ENCODE results near the gene KRT34. TPM values are rescaled to one million over a fixed set of nuclear protein-coding genes. Genes with fewer than 3 reads are reported as not detected.
A peak's percentile ranks its signal among the peaks of the same experiment; 100 is the strongest.
"Not testable (repeated sequence)": the region's sequence is repeated elsewhere in the genome, so short reads cannot be mapped to it uniquely, and the experiment has no call there.

Gene KRT34
- total RNA-seq (2014; rRNA removed; shearing (Covaris generic)) = 6.7 and 7.6 TPM in 2 replicates

DNA sequence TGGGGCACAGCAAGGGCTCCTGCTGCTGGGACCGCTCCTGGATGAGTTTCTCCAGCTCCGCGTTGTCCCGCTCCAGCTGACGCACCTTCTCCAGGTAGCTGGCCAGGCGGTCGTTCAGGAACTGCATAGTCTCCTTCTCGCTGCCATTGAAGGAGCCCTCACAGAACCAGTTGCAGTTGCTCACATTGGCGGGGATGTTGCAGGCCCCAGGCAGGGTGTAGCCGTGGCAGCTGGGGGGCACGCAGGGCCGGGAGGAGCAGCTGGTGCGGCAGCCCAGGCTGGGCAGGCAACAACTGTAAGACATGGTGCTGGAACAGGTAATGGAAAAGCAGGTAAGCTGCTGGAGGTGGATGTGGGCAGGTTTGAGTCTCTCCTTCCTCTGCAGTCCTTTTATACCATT, at the start of gene KRT34:
Gene KRT34 (minus strand): TSS at position 364 of the 400 bp plus-strand sequence. CDS start 60 bp downstream, at position 304.
- not testable (repeated sequence) for DNase-seq (ENCODE audit: low read depth)

DNA sequence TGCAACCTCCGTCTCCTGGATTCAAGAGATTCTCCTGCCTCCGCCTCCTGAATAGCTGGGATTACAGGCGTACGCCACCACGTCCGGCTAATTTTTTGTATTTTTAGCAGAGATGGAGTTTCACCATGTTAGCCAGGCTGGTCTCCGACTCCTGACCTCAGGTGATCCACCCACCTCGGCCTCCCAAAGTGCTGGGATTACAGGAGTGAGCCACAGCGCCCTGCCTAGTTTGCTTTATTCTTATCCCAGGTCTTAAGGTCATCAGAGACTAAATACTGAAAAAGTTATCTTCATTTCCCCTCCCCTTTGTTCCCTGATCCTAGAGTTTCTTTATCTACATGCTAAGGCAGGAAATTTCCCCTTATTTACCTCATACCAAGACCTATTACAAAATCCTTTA, 48.3 kb upstream of the KRT34 start:
- not testable (repeated sequence) for DNase-seq (ENCODE audit: low read depth)

DNA sequence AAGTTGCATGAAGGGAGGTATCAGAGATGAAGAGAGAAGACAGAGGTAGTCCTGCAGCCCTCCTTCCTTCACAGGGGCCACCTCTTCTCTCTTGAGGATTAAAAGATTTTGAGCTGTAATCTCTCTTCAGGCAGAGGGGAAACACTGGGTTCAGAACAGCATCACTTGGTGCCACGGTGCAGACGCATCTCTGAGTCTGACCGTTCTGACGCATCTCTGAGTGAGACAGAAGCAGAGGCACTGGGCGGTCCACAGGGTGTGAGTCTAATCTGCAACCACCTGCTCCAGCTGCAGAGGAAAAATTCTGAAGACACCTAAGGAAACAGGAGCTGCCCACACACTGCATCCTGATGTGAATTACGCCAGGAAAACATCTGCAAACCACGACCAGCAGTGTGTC, 47.6 kb upstream of the KRT34 start:
- DNase-seq (ENCODE audit: low read depth) = no peak

DNA sequence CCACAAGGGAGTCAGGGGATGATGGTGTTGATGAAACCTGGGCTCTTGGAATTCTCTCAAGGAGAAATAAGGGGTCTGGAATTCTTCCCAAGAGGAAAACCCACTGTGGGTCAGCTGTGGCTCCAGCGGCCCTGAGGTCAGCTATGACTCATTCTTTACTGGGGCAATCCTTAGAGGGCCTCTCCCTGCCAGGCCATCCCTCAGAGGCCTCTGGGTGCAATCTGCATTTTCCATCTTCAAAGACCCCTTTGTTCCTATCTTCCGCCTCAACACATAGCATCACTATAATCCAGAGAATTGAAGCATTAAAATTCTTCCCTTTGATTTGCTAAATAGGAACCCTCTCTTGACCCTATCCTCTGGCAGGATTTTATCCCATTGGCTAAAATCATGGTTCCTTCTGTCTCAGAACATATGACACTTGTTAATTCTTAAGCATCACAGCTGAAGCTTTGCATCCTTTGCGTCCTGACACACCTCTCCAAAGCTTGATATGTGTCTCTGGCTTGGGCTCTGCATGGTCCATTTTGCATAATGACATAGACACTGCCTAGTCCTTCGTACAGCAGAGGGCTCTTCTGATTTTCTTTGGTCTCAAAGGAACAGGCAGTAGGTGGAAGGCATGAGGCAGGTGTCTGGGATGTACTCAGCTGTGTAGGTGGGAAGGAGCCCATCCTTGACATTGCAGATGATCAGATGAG, 46.6 kb upstream of the KRT34 start:
- peak; percentile 66 for DNase-seq (ENCODE audit: low read depth)

DNA sequence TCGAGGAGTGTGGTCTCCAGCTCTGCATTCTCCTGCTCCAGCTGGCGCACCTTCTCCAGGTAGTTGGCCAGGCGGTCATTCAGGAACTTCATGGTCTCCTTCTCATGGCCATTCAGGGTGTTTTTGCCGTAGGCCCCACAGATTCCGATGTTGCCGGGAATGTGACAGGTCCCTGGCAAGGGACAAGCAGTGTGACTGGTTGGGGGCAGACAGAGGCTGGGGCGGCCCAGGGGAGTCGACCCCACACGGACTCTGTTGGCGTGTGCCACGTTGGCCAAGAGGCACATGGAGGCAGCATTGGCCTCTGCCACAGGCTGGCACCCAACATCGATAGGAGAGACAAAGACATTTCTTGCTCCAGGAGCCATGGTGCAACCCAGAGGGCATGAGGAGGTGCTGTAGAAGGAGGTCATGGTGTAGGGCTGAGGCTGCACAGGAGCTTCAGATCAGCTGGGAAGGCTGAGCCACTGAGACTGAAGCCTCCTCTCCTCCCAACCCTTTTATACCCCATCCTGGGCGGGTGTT, 42.1 kb upstream of the KRT34 start, which contains the start of gene KRT37:
Gene KRT37 (minus strand): TSS at position 475 of the 525 bp plus-strand sequence. CDS start 62 bp downstream, at position 413.
- no peak for DNase-seq (ENCODE audit: low read depth)

DNA sequence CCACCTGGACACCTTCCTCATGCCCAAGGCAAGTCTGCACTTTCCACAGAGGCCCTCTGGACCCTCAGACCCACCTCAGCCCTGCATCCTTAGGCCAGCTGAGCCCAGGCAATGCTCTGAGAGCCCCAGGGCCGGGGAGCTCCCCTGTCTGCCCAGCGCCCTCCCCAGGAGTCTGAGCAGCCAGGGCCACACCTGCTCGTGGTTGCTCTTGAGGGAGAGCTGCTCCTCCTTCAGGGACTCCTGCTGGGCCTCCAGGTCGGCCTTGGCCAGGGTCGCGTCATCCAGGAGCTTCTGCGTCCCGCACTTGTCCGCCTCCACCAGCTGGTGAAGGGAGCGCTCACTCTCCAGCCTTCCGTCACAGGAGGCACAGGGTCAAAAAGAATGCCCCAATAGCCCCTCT, 40.5 kb upstream of the KRT34 start:
- DNase-seq (ENCODE audit: low read depth) = not testable (repeated sequence)

DNA sequence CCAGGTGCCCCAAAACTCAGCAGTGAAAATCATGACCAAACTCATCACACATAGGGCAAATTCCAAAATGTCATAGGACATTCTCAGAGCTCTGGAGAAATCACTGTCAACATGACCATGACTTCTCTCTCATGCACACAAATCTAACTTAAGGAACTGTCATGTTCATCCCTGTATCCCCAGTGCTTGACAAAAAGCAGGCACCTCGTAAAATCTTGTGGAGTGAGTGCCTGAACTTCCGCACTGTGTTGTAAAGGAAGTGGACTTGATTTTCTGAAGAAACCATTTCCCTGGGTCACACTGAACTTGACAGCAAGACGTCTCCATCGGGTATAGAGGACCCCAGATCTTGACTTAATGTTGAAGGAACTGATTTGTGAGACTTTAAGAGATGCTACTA, 39.5 kb upstream of the KRT34 start:
- DNase-seq (ENCODE audit: low read depth) = no peak

DNA sequence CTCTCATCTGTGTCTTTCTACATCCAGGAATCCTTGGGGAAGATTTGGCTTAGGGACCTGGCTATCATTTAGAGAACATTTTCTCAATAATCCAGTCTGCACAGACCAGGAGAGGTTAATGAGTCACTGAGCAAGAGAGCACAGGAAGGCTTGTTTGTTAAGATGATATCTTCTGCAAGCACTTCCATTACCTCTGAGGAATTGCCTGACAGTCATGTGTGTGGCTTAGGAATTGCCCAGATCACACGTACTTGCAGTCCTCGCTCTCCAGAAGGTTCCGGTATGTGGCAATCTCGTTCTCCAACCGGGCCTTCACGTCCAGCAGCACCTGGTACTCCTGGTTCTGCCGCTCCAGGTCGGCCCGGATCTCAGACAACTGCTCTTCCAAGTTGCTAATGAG, 39.0 kb upstream of the KRT34 start:
- DNase-seq (ENCODE audit: low read depth) = peak; percentile 85

DNA sequence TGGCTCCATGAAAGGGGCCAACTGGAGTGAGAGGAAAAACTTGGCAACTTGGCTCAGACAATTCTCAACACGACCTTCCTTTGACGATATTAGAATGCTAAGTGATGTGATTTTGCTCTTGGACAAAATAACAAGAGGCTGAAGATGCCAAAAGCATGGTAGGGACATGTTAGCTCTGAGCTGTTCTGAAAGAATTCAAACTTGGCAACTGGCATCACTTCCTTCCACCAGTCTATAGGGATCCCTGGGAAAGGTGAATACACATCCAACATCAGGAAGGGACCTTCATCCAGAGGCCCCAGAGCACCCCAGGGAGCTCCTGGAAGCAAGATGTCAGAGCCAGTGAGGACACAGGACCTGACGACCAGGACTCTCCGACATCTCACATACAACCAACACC, 38.0 kb upstream of the KRT34 start:
- DNase-seq (ENCODE audit: low read depth) = peak; percentile 66

DNA sequence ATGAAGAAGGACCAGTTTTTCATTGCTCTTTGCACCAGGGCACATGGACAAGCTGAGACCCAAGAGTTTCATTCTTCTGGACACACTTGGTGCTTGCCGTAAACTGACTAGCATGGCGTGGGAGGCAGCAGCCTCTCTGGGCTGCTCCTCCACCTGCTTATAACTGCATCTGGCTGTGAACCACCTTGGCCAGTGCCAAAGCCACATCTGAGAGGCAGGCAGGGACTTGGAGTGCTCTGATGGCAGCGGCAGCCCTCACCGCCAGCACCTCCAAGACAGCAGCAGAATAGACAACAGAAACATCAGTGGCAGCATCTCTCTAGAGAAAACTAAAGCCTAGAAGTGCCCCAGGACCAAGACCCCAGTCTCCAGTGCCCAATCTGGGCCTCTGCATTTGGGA, 37.6 kb upstream of the KRT34 start:
- DNase-seq (ENCODE audit: low read depth) = no peak

DNA sequence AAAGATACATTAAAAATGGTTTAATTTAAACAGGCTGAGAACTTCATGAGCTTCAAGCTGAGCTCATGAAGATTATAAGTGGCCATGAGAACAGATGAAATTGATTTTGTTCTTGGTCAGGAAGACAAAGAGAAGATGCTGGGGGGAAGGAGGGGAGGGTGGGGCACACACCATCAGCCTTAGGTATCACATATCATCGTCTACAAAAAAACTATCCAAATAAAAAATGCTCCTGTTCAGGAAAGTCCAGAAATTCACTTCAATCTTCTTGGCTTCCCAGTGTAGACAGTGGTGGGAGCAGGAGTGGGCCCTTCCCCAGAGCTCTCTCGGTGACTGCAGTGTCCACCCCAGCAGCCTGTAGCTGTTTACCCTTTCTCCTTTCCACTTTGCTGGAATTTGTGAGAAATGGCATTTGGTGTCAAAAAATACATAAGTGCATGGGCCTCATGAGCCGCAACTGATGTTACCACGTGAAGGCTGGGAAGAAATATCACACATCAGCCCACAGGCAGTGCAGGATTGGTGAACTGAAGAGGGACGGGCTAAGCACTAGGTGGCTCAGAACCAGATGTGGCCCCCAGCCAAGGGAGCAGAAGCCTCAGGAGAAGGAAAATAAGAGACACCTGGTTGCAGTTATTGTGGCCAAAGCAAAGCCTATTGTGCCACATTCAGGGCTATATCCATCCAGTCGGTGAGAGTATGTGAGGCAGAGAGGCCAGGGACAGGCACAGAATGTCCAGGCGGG, 36.2 kb upstream of the KRT34 start:
- no peak for DNase-seq (ENCODE audit: low read depth)

DNA sequence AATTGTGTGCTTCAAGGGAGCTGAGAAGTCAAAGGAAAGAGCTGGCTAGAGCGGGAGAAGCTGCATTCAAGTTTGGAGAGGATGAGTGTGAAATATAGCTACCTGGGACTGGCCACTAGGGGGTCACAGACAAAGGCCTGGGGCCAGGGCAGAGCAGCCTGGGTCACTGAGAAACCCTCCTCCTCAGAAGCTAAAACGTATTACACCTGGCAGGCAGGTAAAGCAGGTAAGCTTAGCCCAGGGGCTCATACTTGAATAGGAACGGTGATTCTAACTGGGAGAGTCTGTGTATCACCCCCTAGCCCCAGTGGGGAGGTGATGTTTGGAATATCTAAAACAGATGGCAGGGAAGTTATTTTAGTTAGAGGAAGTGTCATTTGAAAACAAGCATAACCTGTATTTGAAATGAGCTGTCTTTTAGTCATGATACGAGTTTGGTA, 35.5 kb upstream of the KRT34 start:
- peak; percentile 22 for DNase-seq (ENCODE audit: low read depth)

DNA sequence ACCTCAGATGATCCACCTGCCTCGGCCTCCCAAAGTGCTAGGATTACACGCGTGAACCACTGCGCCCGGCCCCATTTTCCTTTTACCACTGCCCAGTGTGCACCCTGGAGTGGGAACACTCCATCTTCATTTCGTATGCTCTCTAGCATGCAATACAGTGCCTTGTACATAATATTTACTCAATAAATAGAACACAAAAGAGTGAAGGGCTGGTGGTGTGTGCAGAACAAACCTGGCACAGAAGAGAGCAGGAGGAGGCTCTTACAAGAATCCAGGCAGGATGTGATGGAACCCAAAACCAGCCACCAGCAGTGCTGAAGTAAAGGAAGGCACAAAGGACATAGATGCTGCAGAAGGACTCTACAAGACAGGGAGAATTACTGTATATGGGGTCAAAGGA, 35.0 kb upstream of the KRT34 start:
- no peak for DNase-seq (ENCODE audit: low read depth)

DNA sequence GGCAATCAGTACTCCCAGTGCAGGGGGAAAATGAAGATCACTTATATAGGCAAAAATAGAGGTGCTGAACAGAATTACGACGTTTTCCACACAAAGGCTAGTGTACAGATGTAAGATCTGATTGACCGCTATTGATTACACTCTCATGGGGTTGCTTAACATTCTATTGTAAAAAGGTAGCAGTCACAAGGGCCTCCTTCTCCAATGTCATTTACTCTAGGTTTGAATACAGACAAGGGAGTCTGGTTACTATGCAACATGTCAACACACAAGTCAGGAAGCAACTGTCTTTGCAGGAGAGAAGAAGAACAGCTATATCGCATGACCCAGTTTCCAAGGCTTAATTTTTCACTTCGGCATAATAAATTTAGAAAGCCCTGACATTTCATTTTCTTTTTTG, 34.4 kb upstream of the KRT34 start:
- DNase-seq (ENCODE audit: low read depth) = peak; percentile 60

DNA sequence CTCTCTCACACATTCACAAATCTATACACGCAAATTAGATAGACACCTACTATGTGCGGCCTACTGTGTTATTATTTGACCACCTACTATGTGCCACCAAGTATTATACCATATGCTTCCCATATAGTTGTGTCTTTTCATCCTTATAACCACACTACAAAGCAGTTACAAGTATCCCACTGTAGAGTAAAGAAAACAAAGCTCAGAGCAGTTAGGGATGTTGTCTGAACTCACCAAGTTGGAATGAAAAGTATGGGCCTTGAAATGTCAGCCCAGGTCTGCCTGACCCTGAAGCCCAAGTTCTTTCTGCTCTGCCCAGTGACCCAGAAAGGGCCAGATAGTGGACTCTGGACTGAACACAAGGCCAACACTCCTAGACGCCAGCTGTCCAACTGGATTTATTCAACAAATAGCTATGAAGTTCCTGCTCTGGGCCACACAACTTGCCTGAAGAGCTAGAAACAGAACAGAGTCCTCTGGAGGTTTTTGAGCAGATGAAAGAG, 33.8 kb upstream of the KRT34 start:
- peak; percentile 81 for DNase-seq (ENCODE audit: low read depth)

DNA sequence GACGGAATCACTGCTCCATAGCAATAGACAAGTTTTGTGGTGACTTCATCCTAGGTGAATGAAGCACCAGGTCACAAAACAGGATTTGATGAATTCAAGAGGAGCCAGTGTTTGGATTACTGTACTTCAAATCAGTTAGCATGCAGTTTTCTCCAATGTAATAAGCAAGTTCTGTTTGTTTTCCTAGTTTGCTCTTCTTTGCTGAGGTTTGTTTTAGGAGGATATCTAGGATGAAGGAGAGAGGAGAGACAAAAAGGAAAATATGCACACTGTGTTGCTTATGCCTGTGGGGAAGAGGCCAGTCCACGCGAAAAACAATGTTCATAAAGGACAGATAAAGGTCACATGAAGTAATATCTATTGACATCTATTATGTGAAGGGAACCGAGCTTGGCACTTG, 33.3 kb upstream of the KRT34 start:
- no peak for DNase-seq (ENCODE audit: low read depth)

DNA sequence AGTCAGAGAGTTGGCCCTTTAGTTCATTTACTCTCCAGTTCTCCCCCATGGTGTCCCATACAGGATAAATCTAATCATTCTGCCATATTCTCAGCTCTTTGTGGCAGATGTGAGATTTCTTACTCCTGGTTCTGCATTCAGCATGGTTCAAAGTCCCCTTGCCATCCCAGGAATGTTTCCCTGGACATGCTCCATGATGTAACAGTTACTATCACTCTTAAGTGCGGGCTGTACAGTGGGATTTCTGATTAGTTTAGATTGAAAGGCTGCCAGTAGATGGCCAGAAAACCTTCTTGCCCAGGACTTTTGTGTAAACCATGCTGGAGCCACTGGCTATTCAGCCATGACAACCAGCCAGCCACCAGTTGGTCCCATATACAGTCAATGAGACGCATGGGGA, 31.9 kb upstream of the KRT34 start:
- DNase-seq (ENCODE audit: low read depth) = peak; percentile 37

DNA sequence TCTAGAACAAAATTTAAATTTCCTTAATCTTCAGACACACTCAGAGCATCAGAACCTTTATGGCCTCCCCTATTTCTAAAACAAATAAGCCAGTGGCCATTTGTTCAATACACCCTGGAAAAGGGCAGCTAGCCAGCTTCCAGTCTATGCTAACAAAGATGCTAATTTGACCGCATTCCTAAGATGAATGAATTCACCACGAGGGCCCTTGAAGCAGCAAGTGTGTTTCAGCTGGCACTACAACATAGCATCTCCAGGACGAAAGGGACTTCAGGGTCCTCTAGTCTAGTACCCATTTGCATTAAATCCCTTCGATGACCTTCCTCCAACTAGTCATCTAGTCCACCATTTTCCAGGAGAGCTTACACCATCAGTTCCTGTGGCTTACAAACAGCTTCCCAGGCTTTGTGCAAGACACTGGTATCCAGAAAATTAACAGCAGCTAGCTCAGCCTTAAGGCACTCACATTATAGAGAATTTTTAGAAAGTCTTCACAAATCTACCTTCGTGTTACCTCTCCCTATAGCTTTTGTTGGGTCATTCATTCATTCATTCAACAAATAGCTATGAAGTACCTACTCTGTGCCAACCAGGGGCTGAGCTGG, 31.3 kb upstream of the KRT34 start:
- peak; percentile 64 for DNase-seq (ENCODE audit: low read depth)

DNA sequence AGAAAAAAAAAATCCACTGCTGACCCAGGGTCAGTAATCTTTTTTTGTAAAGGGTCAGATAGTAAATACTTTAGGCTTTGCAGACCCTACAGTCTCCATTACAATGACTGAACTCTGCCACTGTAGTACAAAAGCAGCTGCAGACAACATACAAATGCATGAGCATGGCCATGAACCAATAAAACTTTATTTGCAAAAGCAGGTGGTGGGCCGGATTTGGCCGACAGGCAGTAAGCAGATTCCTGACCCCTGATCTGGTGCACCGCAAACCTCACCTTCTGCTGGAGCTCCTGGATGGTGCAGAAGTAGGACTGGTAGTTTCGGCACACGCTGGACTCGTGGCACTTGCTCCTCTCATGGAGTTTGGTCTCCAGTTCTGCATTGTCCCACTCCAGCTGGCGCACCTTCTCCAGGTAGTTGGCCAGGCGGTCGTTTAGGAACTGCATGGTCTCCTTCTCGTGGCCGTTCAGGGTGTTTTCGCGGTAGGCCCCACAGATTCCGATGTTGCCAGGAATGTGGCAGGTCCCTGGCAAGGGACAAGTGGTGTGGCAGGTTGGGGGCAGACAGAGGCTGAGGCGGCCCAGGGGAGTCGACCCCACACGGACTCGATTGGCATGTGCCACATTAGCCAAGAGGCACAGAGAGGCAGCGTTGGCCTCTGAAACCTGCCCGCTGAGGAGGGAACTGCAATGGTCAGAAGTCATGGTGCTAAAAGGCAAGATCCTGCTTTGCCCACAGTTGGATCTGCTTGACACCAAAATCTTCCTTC, 29.1 kb upstream of the KRT34 start:
- no peak for DNase-seq (ENCODE audit: low read depth)

DNA sequence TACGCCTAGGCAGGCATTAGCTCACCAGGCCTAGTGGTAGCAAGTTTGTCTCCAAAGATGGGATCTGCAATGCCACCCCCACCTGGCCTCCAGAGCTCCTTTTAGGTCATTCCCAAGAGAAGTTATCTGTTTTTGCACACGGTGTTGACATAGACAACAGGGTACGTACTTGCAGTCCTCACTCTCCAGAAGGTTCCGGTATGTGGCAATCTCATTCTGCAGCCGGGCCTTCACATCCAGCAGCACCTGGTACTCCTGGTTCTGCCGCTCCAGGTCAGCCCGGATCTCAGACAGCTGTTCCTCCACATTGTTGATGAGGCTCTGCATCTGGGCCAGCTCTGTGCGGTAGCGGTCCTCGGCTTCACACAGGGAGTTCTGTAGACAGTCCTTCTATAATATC, 25.1 kb upstream of the KRT34 start:
- DNase-seq (ENCODE audit: low read depth) = no peak

DNA sequence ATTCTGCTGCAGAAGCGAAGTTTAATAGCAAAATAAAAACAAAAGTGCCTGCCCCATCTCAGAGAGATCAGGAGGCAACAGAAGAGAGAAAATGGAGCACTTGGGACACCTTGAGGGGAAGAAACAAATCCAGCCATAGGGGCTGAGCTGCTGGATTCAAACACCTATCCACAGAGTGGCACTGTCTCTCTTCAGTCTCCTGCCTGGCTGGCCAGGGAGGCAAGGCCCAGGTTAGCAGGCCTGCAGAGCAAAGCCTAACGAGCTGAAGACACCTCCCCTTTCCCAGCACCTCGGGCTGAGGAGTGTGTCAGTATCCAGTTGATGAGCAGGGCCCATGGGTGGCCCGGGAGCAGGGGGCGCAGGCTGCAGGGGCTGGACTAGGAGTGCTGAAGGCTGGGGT, 24.1 kb upstream of the KRT34 start:
- DNase-seq (ENCODE audit: low read depth) = peak; percentile 73

Measured in M059J (cell line).